Hypothalamus (tissue), 51 donors: Measurements from ENCODE around the gene LIPA.
"Not testable (repeated sequence)": the region's sequence is repeated elsewhere in the genome, so short reads cannot be mapped to it uniquely, and the experiment has no call there.

Experiments
- DNase-seq, 51 donors: peaks; one replicate each; lab custom pipeline; 2025; lab: John Stamatoyannopoulos, UW

Gene LIPA

GRCh38 chr10:89271532-89271931 is 20.0 kb upstream of the LIPA start:
- DNase-seq = no peak

- no peak for DNase-seq
Measured at GRCh38 chr10:89270153-89270483, 18.5 kb upstream of the LIPA start.

DNA sequence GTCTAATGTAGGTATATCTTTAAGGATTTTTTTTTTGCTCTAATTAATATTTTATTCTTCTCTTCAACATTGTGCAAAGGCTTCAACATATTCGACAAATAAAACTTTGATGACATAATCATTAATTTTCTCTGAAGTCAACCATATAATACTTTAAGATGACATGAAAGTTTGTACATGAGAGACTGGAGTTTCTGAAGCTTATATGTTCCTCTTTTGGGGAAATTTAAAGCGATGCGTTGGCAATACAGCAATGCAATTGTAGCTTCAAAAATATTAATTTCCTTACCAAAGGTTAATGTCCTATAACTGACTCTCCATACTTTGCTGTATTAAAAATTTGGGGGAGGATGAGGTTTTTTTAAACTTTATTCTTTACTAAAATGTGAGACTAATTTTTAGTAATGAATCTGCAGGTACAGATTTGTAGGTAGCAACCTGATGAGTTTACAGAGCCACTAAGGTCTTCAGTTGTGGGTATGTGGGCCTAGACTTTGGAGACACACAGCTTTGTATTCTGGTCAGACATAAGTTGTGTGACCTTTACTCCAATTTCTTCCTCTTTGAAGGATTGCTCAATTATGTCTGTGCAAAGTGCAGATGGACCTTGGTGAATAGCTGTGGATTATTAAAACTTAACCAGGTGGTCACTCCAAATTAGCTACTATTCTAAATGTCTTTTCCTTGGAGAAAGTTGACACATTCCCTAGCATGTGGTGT is 18.0 kb upstream of the LIPA start:
- DNase-seq = no peak

DNA sequence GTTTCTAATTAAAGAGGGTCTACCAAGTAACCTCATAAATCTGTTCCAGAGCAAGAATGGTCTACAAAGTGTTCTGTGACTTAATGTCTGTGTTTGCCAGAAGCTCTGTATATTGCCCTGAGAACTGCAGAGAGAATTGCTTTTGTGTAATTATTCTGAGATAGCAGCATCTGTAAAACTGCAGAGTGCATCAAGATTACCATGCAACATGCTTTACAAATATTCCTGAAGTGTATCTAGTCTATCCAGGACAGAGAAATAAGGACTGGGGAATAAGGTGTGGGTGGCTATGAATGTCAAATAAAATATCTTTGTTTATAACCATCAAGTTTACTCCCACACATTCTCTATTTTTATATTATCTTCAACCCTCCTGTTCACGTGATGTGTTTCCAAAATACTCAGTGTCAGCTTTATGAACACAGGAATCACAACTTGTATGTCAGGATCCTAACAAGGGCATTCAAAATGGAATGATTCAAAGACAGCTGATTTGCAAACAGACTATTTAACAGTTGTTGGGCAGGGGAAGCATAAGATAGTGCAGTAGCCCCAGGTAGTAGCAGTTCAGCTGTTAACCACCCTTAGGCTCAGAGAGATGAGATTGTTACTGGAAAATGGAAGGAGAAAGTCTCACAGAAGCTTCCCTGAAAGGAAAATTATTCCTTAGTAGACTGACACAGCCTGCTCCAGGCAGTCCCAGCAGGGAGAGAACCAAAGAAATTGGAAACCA is 15.3 kb upstream of the LIPA start:
- peak in 1 of 51 donors; percentile 44 for DNase-seq

- no peak for DNase-seq
Measured at GRCh38 chr10:89263531-89263930, 12.0 kb upstream of the LIPA start.

DNA sequence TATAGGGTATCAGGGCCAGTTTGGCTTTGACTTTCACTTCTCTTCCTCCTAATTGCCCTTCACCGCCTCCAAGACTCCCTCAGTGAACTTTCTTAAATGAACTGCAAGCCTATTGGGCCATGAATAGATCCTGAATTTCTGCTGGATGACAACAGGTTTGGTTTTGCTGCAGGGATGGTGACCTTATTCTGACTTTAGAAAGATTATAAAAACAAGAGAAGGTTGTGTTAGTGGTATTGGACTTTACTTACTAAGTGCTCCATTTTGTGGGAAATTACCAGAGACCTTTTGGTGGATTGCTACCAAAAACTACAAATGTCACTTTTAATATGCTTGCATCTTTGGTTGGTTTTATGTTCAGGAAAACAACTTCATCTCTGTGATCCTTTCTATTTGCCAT is 11.5 kb upstream of the LIPA start:
- no peak for DNase-seq

- no peak for DNase-seq
Measured at GRCh38 chr10:89262086-89263051, 10.8 kb upstream of the LIPA start.

GRCh38 chr10:89258881-89259280 is 7.3 kb upstream of the LIPA start:
- DNase-seq = no peak

- DNase-seq = no peak
Measured at GRCh38 chr10:89257581-89257980, 6.0 kb upstream of the LIPA start.

GRCh38 chr10:89256962-89257361 is 5.4 kb upstream of the LIPA start:
- no peak for DNase-seq

GRCh38 chr10:89256340-89256739 is 4.8 kb upstream of the LIPA start:
- DNase-seq = no peak

DNA sequence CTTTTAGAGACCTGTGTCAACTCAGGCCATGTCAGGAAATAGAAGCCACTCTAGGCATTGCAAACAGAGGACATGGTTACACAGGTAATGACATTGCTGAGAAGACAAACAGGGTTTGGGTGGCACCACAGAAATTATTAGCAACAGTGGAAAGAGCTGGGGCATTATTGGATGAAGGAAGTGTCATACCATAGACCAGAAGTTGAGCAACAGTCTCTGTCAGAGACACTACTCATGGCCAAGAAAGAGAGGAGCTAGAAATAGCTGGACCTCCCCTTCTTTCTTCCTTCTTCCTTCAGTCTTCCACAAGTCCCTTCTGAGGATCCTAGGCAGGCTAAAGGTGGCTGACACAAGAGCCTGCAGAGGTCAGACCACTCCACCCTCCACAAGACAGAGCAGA is 4.2 kb upstream of the LIPA start:
- DNase-seq = no peak

GRCh38 chr10:89255091-89255579 is 3.6 kb upstream of the LIPA start:
- DNase-seq = not testable (repeated sequence)

DNA sequence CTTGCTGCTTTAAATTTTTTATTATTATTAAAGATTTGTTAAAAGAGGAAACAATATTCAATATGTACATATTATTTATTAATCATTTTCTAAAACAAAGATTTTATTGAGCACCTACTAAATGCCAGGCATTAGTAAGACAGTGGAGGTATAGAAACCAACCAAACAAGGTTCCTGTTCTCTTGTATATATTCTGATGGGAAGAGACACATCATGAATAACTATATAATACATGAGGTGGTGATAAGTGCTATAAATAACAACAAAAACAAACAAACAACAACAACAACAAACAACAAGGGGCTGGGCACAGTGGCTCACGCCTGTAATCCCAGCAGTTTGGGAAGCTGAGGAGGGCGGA is 630 bp upstream of the LIPA start:
- no peak for DNase-seq

GRCh38 chr10:89250865-89251408 is 638 bp downstream of the LIPA start:
- DNase-seq = peak in 2 of 51 donors; percentile 54 to 86

- DNase-seq = no peak
Measured at GRCh38 chr10:89248990-89249389, 2.6 kb downstream of the LIPA start.

GRCh38 chr10:89247623-89248022 is 4.0 kb downstream of the LIPA start:
- not testable (repeated sequence) for DNase-seq

- peak in 2 of 51 donors; percentile 16 to 18 for DNase-seq
Measured at GRCh38 chr10:89245802-89246201, 5.8 kb downstream of the LIPA start.

DNA sequence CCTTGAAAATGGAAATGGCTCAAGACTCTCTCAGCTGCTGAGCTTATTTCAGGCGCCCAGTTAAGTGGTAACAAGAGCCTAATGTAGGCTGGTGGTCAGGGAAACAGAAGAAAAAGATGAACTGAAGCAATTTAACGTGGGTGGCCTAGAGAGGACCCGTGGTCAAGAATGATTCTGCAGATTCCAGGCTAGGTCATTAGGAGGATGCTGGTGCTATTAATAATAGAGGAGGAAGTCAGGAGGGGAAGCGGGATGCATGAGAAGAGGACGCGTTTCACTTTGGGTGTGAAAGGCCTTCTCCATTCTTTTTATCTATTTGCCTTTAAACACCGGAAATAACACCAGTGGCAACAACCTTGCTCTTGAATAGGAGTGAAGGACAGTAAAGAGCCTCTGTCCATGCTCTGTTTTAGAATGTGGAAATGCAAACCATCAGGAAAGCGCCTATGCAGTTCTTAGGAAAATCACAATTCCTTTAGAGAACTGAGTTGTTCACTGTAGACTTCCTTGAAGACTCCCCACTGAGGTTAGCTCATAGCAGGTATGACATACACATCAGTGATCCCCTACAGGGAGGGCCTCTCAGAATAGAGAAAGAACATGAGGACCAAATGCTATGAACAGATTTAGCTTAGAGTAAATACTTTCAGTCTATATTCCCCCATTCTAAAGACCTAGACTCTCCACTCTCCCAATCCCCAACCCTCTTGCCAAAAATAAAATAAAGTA is 8.6 kb downstream of the LIPA start:
- no peak for DNase-seq

DNA sequence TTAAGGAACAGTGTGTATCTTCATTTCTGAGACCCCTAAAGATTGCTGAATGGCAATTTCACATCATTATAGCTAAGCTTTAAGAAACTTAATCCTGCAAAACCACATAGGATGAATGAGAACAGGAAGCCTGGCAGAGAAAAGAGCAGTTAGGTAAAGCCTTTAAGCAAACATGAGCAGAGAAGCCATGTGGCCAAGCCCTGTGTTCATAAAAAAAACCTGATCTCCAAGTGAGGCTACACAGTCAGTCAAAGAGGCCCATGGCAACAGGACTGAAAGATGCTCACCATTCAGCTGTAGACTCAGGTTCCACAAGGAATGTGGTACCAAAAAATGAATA is 9.3 kb downstream of the LIPA start:
- no peak for DNase-seq
